HCT116 (cell line): Measurements from ENCODE around the gene TSC2. TPM values are rescaled to one million over a fixed set of nuclear protein-coding genes. Genes with fewer than 3 reads are reported as not detected.
"Not testable (repeated sequence)": the region's sequence is repeated elsewhere in the genome, so short reads cannot be mapped to it uniquely, and the experiment has no call there.

Experiments used
- ATAC-seq: fragments of 200-7000 bp; cut with Tn5 transposase; 2 replicates; pipeline ENCODE4 v1.9.1; 2020; ENCODE audit warnings: mild to moderate bottlenecking, moderate library complexity
- BruUV-seq: library from RNA; stranded (reverse); fragments of 400-500 nt; replicated peaks from 2 replicates; lab custom pipeline; 2021; lab: Mats Ljungman, UMichigan
- CTCF ChIA-PET: fragments of 300-600 bp; sonication (Branson Sonifier 250); formaldehyde crosslinking; loops from one replicate; lab custom pipeline; 2021; ENCODE audit warnings: antibody characterized with exemption; lab: Charles Lee
- POLR2A ChIA-PET: fragments of 300-600, 350-600 bp; sonication (Branson Sonifier 250); formaldehyde crosslinking; loops from one replicate; lab custom pipeline; 2021; ENCODE audit warnings: antibody characterized with exemption; lab: Charles Lee
- RAD21 ChIA-PET, 2 experiments: fragments of 300-600 bp; sonication (Branson Sonifier 250); formaldehyde crosslinking; loops; one replicate each; lab custom pipeline; 2023; ENCODE audit warnings: low total read pairs in 2 of 2; ENCODE audit not compliant: uncharacterized antibody in 2 of 2, unreplicated experiment in 2 of 2, low non-redundant PET in 1 of 2; lab: Charles Lee
- DNase-seq: peaks from one replicate; pipeline ENCODE4 v3.0.0-alpha.2; 2010; ENCODE audit warnings: low read depth, low spot score
- H2AFZ ChIP-seq: fragments of 200-600 bp; shearing (Covaris generic), sonication (generic); 2 replicates; pipeline ENCODE4 v1.6.1; 2017; ENCODE audit warnings: low read depth, mixed run types, mixed read lengths, antibody characterized with exemption, low read length; ENCODE audit not compliant: poor library complexity, severe bottlenecking
- H3K27ac ChIP-seq: 2 replicates; pipeline ENCODE4 v1.5.1; 2012; ENCODE audit warnings: low read depth, low read length
- H3K27me3 ChIP-seq: fragments of 200-600 bp; sonication (generic); 2 replicates; pipeline ENCODE4 v1.6.1; 2016; ENCODE audit warnings: mixed run types, low read length, mixed read lengths; ENCODE audit not compliant: insufficient read depth
- H3K36me3 ChIP-seq, 2 experiments: fragments of 200-500 bp in 1 of 2; fragments of 200-600 bp in 1 of 2; sonication (Bioruptor generic) in 1 of 2; sonication (generic) in 1 of 2; 2 replicates each; pipeline versions ENCODE4 v1.5.1 to v1.6.1; 2014 to 2016; ENCODE audit warnings: low read length in 2 of 2, inconsistent platforms in 1 of 2, mixed read lengths in 1 of 2, mixed run types in 1 of 2; ENCODE audit not compliant: insufficient read depth in 2 of 2, control insufficient read depth in 1 of 2
- H3K4me1 ChIP-seq, 2 experiments: fragments of 200-600 bp in 1 of 2; sonication (generic) in 1 of 2; 2 replicates each; pipeline versions ENCODE4 v1.5.1 to v1.6.1; 2012 to 2017; ENCODE audit warnings: low read length in 2 of 2, inconsistent platforms in 1 of 2, mild to moderate bottlenecking in 1 of 2, mixed read lengths in 1 of 2, mixed run types in 1 of 2, moderate library complexity in 1 of 2; ENCODE audit not compliant: insufficient read depth in 2 of 2, control insufficient read depth in 1 of 2
- H3K4me2 ChIP-seq: fragments of 200-600 bp; sonication (generic); 2 replicates; pipeline ENCODE4 v1.6.1; 2017; ENCODE audit warnings: mixed run types, low read length, mixed read lengths
- H3K4me3 ChIP-seq, 2 experiments: fragments of 200-600 bp in 1 of 2; sonication (generic) in 1 of 2; replicated peaks in 1 of 2; 2 replicates each; pipeline ENCODE4 v1.5.1; 2011 to 2016; ENCODE audit warnings: low read length in 2 of 2, control low read depth in 1 of 2, low read depth in 1 of 2, mild to moderate bottlenecking in 1 of 2, mixed read lengths in 1 of 2, mixed run types in 1 of 2
- H3K79me2 ChIP-seq: fragments of 200-600 bp; sonication (generic); 2 replicates; pipeline ENCODE4 v1.6.1; 2017; ENCODE audit warnings: mild to moderate bottlenecking, mixed run types, low read length, moderate library complexity, mixed read lengths; ENCODE audit not compliant: insufficient read depth
- H3K9ac ChIP-seq: fragments of 200-600 bp; sonication (generic); 2 replicates; pipeline ENCODE4 v1.6.1; 2016; ENCODE audit warnings: low read length, mixed read lengths
- H3K9me2 ChIP-seq: fragments of 200-600 bp; sonication (generic), shearing (Covaris generic); 2 replicates; pipeline ENCODE4 v1.6.1; 2017; ENCODE audit warnings: mixed run types, mild to moderate bottlenecking, moderate library complexity; ENCODE audit not compliant: insufficient read depth
- H3K9me3 ChIP-seq, 2 experiments: fragments of 200-500 bp in 1 of 2; fragments of 200-600 bp in 1 of 2; sonication (Bioruptor generic) in 1 of 2; sonication (generic) in 1 of 2; 2 replicates each; pipeline ENCODE4 v1.6.1; 2014 to 2017; ENCODE audit warnings: low read length in 2 of 2, mixed read lengths in 2 of 2, inconsistent platforms in 1 of 2, low read depth in 1 of 2, mild to moderate bottlenecking in 1 of 2, mixed run types in 1 of 2, moderate library complexity in 1 of 2; ENCODE audit not compliant: control insufficient read depth in 1 of 2, insufficient read depth in 1 of 2
- H4K20me1 ChIP-seq: fragments of 200-600 bp; sonication (generic), shearing (Covaris generic); 2 replicates; pipeline ENCODE4 v1.6.1; 2017; ENCODE audit warnings: mixed run types, mild to moderate bottlenecking, moderate library complexity; ENCODE audit not compliant: insufficient read depth
- intact Hi-C: fragments of 100-400 bp; cut with micrococcal nuclease; formaldehyde crosslinking; loops from 2 replicates; pipeline ENCODE4 v1.10.0; 2022
- total RNA-seq: library from RNA; stranded (reverse); gene quantifications from one replicate; pipeline ENCODE4 v1.2.1, GENCODE V29; 2021; ENCODE audit not compliant: unreplicated experiment

Gene TSC2
- total RNA-seq, 1 experiment from 2014 or later: 74.1 TPM

DNA sequence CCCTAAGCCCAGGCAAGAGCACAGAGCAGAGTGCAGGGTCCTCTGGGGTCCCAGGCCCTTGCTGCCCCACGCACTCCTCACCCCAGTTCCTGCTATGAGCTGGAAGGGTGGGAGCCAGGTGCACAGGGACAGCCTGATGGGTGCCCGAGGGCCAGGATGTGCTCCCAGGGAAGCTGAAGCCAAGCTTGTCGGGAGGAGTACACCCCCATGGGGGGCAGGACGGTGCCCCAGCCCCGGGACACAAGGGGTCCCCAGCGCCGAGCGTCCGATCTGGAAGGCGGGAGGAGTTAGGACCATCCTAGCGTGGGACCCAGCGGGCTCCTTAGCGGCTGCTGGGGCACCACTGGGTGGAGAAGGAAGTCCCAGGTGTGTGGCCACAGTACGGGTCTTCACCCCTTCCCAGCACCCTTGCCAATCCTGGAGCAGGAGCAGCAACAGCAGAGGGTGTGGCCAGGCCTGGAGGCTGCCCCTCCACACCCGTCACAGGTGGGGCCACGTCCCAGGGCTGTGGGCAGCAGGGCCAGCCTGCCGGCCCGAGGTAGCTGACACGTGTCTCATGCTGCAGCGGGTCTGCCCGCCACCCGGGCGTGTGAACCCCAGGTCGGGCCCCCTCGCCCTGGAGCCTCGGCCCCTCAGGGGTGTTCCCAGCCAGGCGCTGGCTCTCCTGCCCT is 76.1 kb downstream of the TSC2 start:
- intact Hi-C loops, H4K20me1 ChIP-seq, H3K9me2 ChIP-seq, H3K27me3 ChIP-seq, H3K4me3 ChIP-seq, H3K9ac ChIP-seq, BruUV-seq, ATAC-seq, H3K9me3 ChIP-seq, H3K36me3 ChIP-seq, RAD21 ChIA-PET, DNase-seq, POLR2A ChIA-PET, H2AFZ ChIP-seq, H3K4me2 ChIP-seq, CTCF ChIA-PET, H3K27ac ChIP-seq: not testable (repeated sequence)
- Histone ChIP-seq H3K79me2 (peaks cover 40% of the 10 kb centered on the region; the same call in 1 of the 2 replicates), H3K4me1 (peaks cover 4 to 12% of the 10 kb centered on the region in 2 experiments; a peak in 3 of 4 replicates)

DNA sequence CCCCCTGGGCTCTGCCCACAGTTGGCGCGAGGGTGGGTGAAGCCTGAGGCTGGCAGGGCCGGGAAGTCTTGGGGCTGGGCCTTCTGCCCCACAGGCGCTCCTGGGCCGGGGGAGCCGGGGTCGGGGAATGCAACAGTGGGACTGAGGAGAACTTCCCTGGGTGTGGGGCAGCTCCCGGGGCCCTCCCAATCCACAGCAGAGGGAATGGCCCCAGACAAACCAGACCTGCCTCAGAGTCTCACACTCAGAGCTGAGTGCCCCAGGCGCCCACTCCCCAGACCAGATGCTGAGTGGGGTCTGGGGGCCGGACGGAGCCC is 76.5 kb downstream of the TSC2 start:
- H2AFZ ChIP-seq, H3K9me2 ChIP-seq, H3K4me2 ChIP-seq, ATAC-seq, H3K4me3 ChIP-seq, H3K36me3 ChIP-seq, POLR2A ChIA-PET, DNase-seq, RAD21 ChIA-PET, CTCF ChIA-PET, H3K9me3 ChIP-seq, H3K27me3 ChIP-seq, H3K27ac ChIP-seq, BruUV-seq, H3K9ac ChIP-seq, intact Hi-C loops, H4K20me1 ChIP-seq: not testable (repeated sequence)
- H3K4me1 ChIP-seq: peaks cover 6 to 17% of the 10 kb centered on the region in 2 experiments
- H3K79me2 ChIP-seq: peaks cover 40% of the 10 kb centered on the region; the same call in 1 of the 2 replicates

DNA sequence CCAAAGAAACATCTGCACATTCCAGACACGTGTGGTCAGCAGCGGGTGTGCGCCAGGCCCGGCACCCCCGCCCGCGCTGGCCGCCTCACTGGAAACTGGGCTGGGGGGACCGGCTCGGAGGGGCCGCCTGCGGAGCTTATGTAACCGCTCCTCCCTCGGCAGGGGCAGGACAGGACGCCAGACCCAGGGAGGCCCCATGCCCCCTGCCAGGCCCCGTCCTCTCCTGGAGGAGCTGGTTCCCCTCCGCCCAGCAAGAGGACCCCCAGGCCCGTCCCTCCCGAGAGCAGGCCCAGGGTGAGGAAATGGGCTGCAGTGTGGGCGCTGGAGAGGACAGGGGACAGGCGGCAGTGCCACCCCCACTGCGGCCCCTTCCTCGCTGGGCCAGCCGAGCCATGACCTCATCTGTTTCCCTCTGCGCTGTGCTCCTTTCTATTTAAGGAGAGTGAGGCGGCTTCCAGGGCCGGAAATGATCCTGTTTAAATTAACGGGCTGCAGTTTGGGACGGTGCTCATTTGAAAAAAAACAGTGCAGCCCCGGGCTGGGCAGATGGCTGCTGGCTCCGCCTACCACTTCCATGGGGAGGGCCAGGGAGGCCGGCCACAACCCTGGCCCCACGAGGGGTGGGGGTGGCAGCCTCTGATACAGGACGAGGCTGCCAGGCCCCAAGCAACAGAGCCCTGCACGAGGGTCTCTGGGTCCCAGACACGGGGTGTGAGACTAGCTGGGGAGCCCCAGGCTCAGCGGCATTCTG is 77.1 kb downstream of the TSC2 start:
- H3K4me2 ChIP-seq, POLR2A ChIA-PET, H3K9me3 ChIP-seq, H3K4me3 ChIP-seq, H4K20me1 ChIP-seq, H3K9me2 ChIP-seq, intact Hi-C loops, CTCF ChIA-PET, H3K27me3 ChIP-seq, DNase-seq, RAD21 ChIA-PET, H3K36me3 ChIP-seq, H3K27ac ChIP-seq, ATAC-seq, BruUV-seq, H3K9ac ChIP-seq, H2AFZ ChIP-seq: not testable (repeated sequence)
- H3K4me1 ChIP-seq: peaks cover 9 to 22% of the 10 kb centered on the region in 2 experiments
- peaks cover 40% of the 10 kb centered on the region; the same call in 1 of the 2 replicates for H3K79me2 ChIP-seq

DNA sequence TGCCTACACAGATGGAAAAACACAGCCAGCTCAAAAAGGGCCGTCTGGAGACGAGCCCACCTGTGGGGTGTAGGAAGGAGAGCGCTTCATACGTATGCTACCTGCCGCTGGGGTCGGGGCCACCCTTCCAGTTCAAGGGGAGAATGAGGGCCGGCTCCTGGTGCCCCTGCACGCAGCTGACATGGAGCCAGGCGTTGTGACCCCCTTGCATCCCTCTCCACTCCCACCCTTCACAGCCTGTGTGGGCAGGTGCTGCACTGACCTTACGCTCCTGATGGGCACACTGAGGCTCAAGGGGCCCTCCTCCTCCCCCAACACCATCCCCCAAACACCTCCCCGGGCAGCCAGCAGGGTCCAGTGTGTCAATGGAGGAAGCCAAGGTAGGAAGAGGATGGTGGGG is 77.8 kb downstream of the TSC2 start:
- Histone ChIP-seq H3K79me2 (peaks cover 36% of the 10 kb centered on the region; the same call in 1 of the 2 replicates), H3K4me1 (peaks cover 11 to 29% of the 10 kb centered on the region in 2 experiments)
- H2AFZ ChIP-seq, ATAC-seq, POLR2A ChIA-PET, H3K36me3 ChIP-seq, intact Hi-C loops, DNase-seq, CTCF ChIA-PET, H4K20me1 ChIP-seq, H3K9me3 ChIP-seq, H3K27ac ChIP-seq, H3K27me3 ChIP-seq, RAD21 ChIA-PET, H3K4me2 ChIP-seq, H3K9ac ChIP-seq, H3K9me2 ChIP-seq, H3K4me3 ChIP-seq, BruUV-seq: not testable (repeated sequence)
